GM20431 (cell line): ENCODE results near the gene CENPT.

Experiments used
- in situ Hi-C: fragments of 300-500 bp; cut with MseI, MboI; formaldehyde crosslinking; loops from one replicate; pipeline ENCODE4 v1.15.0; 2020; ENCODE audit warnings: low sequenced_read_pairs; ENCODE audit not compliant: unreplicated experiment

The CENPT gene

DNA sequence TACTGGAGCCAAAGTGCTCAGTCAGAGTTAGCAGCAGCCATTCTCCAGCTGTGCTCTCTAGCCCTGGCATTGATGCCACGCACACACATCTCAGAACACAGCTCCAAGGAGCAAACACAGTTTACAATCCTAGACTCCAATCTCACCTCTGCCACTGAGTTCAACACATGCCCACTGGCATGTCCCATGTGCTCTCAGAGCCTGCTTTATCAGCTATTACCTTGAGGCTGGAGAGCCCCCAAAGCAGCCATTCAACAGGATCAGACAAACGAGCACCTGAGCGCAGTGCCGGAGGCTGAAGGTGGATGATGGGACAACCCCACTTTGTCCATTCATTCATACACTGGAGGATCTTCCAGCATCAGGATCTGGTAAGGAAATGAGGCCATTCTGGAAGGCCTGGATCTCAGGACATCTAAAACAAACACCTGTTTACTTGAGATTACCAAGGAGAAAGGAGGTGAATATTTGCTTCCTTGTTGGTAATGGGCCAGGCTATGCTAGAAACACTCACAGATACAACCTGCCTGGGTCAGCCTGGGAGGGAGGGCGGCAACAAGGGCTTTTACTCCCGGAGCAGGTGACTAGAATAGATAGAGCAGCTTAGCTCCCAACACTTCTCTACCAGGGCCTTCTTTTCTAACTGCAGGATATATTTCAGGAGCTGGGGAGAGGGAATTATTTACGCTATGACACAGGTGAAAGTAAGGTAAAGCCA lies 66.5 kb downstream of the CENPT start:
- in situ Hi-C loops, result no loop called here

DNA sequence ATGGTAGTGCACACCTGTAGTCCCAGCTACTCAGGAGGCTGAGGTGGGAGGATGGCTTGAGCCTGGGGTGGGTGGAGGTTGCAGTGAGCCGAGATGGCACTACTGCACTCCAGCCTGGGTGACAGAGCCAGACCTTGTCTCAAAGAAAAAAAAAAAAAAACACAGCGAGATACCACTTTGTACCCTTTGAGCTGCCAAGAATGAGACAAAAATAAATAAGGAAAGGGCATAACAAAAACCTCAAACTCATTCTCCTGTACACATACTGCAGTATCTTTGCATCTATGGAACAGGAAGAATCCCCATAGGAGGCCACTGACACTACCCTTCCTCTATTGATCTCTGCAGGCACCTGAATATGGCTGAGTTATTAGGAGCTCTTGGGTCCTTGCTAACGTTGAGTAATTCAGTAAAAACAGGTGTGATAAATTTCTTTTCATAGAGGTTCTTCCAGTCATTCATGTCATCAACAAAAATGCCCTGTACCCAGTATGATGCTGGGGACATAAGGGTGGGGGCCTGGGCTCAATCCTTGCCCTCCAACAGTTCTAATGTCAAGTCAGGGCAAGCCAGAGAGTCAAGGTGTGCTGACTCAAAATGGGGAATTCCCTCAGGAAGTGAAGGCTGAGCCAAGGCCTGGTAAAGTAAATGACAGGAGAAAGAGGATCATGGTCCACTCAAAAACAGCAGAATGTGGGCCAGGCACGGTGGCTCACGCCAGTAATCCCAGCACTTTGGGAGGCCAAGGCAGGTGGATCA lies 68.1 kb downstream of the CENPT start:
- in situ Hi-C loops, result no loop called here
